HG03457 (cell line): Measurements from ENCODE around the gene KCNK13.

Source experiments
- ATAC-seq: cut with Tn5 transposase; IDR thresholded peaks from one replicate; pipeline ENCODE4 v1.9.1; 2021; ENCODE audit warnings: moderate number of reproducible peaks; ENCODE audit not compliant: unreplicated experiment

Gene KCNK13

DNA sequence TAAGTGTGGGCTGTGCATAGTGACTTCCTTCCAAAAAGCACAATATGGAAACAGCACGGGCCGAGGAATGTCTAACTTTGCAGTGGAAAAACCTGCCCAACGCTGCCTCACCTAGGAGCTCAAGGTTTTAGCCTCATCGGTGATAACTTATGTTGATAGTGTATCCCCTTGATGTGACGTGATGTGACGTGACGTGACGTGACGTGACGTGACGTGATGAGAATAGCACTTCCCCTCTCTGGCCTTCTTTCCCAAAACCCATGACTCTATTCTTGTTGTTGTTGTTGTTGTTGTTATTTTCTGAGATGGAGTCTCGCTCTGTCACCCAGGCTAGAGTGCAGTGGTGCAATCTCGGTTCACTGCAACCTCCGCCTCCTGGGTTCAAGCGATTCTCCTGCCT lies 64.5 kb downstream of the KCNK13 start:
- ATAC-seq = no peak

DNA sequence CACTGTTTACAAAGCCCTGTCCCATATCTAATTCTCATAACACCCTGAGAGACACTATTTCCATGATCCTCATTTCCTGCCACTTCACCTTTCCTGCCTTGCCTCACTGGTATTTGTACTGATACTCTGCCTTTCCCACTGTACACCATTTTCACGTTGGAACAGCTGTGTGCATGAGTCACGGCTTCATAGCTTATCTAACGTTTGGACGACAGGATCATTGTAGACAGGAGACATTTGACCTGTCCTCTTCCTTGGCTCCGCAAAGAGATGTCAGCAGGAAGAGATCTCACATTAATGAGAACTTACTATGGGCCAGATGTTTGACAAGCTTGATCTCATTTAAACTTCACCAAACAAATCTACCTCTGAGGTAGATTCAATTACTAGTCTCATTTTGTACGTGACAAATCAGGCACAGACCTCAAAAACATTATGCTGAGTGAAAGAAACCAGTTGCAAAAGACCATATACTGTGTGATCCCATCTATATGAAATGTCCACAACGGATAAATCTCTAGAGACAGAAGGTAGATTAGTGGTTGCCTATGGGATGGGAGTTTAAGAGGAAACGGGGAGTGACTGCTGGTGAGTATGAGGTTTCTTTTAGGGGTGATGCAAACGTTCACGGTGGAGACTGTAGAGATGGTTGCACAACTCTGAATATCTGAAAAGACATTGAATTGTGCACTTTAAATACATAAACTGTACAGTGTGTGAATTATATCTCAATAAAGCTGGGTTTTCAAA lies 71.2 kb downstream of the KCNK13 start:
- ATAC-seq = no peak

DNA sequence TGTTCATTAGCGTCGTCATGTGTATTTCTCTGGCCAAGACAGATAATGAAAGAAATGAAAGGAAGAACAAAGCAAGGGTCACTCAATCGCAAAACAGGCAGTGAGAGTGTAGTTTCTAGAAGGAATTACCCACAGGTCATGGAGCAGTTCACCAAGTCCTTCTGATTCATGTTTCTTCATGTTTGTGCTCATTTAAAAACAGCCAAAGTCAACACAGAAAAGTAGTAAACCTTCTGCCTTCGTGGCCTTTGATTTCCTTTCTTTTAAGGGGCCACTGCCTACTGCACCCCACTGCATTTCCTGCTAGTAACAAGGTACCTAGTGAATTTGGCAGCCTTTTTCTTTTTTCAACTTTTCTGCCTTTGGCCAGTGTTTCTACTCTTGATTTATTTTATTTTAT lies 75.1 kb downstream of the KCNK13 start:
- ATAC-seq = no peak

DNA sequence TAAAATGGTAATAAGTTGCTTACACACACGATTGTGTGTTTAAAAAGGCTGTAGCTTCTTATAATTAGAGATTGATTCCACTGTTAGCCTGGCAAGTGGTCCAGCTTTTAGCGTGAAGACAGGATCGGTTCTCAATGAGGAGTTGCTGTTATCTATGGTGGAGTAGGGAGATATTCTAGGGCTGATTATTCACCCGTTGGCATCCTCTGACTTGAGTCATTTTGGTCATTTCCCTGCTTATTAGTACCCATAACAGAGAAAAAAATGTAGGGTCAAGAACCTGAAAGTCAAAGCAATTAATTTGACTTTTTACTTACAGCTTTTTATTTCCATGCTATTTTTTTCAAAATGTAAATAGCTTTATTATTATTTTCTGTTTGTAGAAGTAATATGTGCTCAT lies 76.0 kb downstream of the KCNK13 start:
- no peak for ATAC-seq

DNA sequence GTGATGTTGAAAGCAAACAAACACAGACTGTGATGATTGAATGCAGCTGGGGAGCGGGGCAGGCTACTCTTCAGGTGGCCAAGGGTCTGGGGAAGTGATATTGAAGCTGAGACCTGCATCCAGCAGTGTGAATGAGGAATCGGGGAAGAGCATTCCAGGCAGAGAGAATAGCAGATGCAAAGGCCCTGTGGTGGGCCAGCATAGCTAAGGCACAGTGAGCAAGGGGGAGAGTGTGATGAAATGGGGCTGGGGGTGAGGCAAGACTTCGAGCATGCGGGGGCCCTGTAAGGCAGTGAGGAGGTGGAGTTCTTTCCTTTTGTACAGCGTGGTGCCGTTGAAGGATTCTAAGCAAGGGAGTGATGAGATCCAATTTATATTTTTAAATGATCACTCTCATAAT lies 77.4 kb downstream of the KCNK13 start:
- ATAC-seq = no peak

DNA sequence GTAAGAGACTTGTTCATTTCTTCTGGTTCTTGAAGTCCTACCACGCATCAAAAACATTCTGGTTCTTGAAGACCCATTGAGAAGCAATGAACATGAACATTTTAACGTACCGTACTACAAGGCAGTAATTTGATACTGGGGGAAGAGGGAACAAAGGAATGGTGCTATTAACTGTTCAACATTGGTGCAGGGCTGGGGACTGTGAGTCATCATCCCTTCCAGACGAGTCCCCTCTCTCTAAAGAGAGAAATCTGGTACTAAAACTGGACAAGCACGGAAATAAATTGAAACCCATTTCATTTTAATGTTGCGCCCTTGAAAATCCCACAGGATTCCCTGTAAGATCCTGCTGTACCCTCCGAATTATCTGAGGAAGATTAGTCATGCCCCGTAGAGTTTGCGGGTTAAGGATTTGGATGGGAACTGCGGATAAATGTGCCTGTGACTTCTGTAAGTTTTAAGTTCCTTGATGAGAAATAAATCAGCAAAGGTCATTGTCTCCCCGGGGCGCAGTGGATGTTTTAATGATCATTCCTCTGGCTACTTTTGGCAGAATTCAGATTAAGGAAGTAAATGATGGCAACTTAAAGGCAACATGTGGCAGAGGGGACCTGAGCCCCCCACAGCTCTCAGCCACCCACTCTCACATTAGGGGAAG lies 78.6 kb downstream of the KCNK13 start:
- no peak for ATAC-seq

DNA sequence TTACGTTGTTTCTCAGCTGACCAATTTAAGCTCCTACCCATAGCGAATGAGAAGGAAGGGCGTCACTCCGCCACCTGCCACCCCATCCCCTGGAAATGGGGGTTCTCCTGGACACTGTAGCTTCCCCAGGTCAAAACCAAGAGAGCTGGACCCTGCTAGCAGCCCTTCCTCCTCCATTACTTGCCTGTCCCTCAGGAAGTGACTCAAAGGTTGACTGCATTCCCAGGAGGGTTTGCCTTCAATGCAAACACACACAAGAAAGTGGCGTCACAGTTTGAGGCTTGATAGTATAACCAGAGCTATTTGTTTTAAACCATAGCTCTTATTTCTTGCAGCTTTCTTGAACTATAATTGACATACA lies 79.1 kb downstream of the KCNK13 start:
- ATAC-seq = no peak

DNA sequence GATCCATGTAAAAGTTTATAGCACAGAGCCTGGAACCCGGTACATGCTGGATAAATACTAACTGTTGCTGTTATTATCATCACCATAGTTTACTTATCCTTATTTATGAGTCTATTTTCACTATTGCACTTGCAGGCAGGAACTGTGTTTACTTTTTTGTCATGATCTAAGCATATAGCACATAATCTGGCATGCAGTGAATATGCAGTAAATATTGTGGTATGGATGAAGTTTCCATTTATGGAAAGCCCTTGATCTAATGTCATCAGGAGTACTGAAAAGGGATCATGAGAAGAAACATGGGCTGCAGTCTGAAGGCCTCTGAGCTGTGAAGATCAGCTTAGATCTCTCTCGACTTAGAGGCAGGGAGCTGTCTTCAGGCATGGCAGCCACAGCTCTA lies 91.6 kb downstream of the KCNK13 start:
- no peak for ATAC-seq

DNA sequence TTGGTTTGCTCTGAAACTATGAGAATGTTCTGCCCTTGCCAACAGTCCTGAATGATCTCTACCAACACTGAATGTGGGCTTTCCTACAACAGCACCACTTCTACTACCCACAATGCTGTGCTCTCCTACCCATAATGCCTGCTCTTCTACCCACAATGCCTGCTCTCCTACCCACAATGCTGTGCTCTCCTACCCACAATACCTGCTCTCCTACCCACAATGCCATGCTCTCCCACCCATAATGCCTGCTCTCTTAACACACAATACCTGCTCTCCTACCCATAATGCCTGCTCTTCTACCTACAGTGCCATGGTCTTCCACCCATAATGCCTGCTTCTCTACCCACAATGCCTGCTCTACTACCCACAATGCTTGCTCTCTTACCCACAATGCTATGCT lies 92.3 kb downstream of the KCNK13 start:
- no peak for ATAC-seq

DNA sequence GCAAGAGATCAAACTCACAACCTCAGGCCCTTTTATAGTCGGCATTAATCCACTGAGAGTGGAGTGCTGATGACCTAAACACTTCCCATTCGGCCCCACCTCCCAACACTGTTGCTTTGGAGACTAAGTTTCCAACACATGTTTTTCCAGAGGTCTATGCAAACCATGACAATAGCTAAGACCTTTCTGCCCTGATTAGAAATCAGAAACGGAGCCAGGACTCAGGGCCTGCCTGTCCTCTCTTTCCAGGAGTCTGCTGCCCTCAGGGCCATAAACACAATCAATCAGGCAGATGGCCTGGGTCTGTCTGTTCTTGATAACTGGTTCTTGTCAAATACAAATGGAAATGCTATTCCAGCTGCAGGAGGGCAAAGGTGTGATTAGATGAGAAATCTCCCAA lies 97.4 kb downstream of the KCNK13 start:
- ATAC-seq = no peak

DNA sequence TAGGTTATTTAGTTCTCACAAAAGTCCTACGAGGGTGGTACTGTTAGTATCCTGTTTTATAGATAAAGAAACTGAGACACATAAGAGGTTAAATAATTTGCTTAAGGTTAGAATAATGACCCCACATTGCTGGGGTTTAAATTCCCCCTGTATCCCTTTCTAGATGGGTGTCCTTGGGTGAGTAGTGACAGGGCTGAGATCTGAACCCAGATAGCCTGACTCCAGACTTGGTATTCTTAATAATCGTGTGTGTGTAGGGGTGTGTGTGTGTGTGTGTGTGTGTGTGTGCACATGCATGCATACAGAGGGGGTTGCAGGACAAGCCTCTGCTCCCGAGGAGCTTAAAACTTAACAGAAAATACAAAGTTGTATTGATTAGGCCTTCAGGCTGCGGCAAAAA lies 97.9 kb downstream of the KCNK13 start:
- no peak for ATAC-seq

DNA sequence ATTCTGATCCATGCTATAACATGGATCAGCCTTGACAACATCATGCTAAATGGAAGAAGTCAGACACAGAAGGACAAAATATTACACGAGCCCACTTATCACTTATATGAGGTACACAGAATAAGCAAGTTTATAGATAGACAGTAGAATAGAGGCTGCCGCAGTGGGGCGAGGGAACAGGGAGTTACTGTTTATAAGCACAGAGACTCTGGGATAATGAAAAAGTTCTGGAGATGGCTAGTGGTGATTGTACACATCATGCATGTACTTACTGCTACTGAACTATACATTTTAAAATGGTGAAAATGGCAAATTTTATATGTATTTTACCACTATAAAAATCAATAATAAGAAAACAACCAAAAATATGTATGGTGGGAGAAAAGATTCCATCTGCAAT lies 99.3 kb downstream of the KCNK13 start:
- ATAC-seq = no peak

DNA sequence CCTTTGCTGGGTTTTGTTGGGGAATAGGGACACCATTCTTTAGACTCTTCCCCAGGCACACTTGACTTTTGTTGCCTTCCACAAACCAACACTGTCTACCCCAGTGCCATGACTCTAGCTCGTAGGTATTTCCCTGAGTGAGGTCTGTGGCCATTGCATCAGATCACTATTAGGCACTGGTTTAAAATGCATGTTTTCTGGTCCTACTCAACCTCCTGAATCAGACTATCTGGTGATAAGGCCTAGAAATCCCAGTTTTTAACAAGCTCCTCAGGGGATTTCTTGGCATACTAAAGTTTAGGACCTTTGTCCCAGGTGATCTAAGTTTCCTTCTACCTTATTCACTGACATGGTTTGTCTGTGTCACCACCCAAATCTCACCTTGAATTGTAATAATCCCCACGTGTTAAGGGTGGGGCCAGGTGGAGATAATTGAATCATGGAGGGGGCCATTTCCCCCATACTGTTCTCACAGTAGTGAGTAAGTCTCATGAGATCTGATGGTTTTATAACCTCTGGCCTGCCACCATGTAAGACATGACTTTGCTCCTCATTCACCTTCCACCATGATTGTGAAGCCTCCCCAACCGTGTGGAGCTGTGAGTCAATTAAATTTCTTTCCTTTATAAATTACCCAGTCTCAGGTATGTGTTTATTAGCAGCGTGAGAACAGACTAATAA lies 106.8 kb downstream of the KCNK13 start:
- ATAC-seq = no peak

DNA sequence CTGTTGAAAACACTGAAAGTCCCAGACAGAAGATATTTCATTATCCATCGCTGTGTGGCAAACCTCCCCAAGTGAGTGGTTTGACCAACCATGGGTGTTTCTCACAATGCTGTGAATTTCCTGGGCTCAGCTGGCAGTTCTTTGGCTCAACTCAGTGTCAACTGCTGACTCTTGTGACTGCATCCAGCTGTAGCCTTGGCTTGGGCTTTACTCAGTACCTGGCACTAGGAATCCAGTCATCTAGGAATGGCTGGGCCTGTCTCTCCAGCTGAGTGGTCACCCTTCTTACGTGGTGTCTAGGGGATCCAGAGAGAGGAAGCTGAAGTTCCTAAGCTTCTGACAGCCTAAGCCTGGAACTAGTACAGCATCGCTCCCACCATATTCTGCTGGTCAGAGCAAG lies 113.8 kb downstream of the KCNK13 start:
- no peak for ATAC-seq

DNA sequence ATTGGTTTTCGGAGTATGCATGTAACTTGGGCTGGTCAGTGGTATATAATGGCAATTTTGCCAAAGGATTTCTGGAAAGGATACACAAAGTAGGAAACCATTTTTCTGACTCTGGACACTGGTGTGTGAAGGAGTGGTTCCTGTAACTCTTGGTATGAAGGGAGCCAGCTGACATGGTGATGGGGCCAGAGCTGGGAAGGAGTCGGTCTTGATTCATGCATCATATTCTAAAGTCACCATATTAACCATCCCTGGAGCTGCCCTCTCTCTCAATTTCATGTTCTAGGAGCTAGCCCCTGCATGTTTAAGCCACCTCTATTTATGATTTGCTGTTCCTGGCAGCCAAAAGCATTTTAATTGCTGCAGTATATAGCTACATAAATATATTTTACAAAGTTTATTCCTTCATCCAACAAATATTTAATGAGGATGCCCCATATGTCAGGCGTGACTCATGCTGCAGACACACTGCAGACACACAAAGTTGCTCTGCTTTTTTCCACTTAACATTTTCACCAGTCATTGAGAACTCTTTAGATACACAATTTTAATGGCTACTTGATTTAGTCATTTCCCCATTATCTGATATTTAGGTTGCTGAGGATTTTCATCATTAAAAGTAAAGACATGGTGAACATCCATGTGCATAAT lies 115.9 kb downstream of the KCNK13 start:
- ATAC-seq = no peak

DNA sequence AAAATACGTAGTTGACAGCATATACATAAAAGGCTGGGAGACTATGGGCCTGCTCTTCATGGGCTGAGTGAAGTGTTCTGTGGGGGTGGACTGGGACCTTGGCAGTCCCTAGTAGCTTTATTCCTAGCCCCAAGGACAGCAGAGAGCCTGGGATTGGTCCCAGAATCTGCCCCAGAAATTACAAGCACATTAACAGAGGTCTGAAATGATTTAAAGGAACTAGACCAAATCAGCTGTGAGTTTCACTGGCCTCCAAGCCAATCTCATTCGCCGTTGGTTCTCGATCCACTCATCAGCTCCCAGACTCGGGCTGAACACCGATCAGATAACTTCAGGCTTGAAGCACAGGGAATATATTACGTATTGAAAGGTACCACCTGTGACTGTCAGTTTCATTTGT lies 117.6 kb downstream of the KCNK13 start:
- no peak for ATAC-seq

DNA sequence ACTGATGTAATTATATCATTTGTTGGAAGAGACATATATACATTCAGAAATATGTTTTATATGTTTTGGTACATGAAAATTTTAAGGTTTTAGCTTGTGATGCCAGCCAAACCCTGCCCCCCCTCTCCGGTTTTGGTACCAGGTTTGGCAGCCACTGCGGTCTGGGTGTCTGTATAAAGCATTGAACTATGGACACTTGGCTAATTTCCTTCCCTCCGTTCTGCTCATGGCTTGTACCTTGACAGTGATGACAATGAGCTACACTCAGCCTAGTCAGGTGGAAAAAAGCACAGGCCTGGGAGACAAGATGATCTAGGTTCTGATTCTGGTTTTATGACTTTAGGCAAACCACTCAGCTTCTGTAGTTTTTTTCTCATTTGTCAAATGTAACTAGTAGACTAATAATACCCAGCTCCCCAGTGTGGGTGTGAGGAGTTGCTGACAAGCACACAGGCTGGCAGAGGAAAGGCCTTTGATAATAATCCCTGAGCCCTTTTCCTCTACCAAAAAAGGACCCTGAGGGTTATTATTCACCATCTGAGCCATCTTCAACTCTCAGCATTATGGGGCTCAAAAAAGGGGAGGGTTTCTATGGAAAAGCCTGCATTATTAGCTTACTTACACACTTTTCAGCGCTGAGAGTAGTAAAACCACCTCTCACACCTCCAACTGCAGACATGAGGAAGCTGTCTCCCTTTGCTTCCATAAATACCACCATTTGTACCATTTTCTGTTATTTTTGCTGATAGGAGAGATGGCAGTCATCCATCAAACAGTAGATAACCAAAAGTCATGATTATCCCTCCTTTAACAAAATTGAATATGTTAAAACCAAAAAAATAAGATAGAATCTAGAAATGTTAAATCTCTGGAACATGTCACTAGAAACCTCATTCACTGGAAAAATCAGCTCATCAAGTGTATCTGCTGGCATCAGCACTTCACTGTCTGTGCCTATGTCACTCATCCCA lies 118.3 kb downstream of the KCNK13 start:
- no peak for ATAC-seq

DNA sequence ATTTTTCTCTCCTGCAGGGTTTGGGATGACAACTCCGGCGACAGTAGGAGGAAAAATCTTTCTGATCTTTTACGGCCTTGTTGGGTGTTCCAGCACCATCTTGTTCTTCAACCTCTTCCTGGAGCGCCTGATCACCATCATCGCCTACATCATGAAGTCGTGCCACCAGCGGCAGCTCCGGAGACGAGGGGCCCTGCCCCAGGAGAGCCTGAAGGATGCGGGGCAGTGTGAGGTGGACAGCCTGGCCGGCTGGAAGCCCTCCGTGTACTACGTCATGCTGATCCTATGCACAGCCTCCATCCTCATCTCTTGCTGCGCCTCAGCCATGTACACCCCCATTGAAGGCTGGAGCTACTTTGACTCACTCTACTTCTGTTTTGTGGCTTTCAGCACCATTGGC lies 122.3 kb downstream of the KCNK13 start:
- no peak for ATAC-seq

DNA sequence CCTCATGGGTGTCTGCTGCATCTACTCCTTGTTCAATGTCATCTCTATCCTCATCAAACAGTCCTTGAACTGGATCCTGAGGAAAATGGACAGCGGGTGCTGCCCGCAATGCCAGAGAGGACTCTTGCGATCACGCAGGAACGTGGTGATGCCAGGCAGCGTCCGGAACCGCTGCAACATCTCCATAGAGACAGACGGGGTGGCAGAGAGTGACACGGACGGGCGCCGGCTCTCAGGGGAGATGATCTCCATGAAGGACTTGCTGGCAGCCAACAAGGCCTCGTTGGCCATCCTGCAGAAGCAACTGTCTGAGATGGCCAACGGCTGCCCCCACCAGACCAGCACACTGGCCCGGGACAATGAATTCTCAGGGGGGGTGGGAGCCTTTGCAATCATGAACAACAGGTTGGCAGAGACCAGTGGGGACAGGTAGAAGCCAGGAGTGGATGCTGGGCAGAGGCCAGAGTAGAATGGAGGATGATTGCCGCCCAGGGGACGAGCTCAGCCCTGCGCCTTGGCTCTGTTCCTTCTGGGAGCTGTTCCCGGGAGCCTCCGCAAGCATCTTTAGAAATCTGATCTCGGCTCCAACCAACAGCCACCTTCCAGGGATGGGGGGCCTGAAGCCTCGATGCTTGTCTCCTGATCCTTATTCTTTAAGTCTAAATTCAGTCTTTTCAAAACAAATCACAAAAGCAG lies 122.9 kb downstream of the KCNK13 start:
- ATAC-seq = no peak

DNA sequence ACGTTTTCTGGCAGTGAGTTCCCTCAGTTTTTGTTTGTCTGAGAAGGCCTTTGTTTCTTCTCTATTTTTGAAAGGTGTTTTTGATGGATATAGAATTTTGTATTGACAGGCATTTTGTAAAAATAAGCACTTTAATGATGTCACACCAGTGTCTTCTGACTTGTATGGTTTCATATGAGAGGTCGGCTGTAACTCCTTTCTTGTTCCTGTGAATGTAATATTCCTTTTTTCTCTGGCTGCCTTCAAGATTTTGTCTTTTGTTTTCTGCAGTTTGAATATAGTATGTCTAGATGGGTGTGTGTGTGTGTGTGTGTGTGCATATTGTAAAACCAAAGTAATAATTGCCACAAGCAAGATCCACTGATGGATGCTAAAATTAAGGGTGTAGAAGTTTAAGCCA lies 126.8 kb downstream of the KCNK13 start:
- no peak for ATAC-seq
